T-helper 2 cell (primary cell): ENCODE results near the gene TBC1D10A.

Source experiments
- DNase-seq, 5 experiments: peaks; one replicate each; pipeline versions ENCODE4 v3.0.0 to v3.0.0-alpha.2; 2012 to 2022

The TBC1D10A gene

DNA sequence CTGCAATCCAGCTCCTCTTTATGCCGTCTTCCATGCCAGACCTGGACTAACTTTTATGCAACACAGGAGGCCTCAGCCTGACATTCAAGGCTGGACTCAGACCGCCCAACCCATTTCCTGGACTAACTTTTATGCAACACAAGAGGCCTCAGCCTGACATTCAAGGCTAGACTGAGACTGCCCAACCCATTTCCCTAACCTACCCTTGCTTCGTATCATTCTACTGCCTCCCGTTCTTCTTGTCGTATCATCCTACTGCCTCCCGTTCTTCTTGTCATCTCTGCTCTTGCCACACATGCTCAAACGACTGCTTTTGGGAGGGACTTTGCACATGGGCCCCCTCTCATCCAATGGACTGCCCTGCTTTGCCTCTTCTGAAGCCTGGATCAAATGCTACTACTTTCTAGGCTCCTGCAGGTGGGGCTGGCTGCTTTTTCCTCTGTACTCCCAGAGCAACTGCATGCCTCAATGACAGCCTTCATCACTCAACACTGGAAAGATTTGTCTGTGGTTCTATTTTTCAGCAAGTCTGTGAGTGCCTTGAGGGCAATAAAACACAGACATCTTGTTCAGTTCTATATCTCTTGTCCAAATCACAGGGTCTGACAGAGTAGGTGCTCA, 7.8 kb downstream of the TBC1D10A start:
- no peak for DNase-seq

DNA sequence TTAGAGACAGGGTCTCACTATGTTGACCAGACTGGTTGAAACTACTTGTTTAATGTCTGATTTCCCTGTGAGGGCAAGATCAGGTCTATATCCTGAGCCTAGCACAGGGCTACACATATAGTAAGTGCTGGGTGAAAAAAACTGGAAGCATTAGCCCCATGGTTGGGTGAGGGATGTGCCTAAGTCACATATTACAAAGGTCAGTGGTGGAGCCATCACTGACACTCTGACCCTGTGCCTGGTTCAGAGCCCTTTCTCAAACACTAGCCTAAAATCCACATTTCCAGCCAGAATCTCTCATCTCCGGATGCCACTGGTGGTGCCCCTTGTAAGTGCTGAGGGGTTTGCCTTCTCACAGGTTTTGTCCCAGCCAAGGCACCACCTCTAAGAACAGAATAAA, 9.0 kb downstream of the TBC1D10A start:
- DNase-seq, result no peak

DNA sequence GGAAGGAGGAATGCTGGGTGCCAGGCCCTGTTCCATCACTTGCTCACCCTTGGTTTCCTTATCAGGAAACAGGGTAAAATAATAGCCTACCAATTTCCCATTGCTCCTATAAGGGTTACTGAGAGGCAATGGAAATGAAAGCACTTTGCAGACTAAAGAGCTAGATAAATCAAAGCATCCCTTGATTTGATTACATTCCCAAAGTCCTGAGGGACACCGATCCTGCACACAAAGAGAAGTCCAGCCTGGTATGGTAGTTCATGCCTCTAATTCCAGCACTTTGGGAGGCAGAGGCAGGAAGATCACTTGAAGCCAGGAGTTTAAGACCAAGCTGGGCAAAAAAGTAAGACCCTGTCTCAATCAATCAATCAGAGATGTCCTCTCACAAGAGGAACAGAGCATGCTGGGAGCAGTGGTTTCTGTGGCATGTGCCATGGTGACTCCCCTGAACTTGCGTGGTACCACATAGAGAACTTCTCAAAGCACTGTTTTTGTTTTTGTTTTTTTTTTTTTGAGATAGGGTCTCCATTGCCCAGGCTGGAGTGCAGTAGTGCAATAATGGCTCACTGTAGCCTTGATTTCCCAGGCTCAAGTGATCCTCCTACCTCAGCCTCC, 10.7 kb downstream of the TBC1D10A start:
- peak in 1 of 5 experiments; percentile 64 for DNase-seq

DNA sequence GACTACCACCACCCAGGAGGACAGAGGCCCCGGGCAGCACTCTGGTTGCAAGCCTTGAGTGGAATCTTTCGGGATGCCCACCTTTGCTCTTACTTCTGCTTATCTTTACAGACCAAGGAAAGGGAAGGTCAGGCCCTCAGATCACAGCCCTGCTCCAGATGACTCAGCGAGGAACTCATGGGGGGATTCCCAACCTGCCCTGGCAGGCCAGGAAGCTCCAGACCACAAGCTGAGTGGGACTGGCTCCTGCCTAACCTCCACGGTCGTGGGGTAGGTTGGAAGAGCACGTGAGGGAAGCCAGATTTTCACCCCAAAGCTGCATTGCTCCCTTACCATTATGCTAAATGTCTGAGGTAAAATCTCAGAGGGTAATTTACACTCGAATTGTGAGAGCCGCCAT, 11.8 kb downstream of the TBC1D10A start:
- peak in 4 of 5 experiments; percentile 26 to 68 (median 48) for DNase-seq

DNA sequence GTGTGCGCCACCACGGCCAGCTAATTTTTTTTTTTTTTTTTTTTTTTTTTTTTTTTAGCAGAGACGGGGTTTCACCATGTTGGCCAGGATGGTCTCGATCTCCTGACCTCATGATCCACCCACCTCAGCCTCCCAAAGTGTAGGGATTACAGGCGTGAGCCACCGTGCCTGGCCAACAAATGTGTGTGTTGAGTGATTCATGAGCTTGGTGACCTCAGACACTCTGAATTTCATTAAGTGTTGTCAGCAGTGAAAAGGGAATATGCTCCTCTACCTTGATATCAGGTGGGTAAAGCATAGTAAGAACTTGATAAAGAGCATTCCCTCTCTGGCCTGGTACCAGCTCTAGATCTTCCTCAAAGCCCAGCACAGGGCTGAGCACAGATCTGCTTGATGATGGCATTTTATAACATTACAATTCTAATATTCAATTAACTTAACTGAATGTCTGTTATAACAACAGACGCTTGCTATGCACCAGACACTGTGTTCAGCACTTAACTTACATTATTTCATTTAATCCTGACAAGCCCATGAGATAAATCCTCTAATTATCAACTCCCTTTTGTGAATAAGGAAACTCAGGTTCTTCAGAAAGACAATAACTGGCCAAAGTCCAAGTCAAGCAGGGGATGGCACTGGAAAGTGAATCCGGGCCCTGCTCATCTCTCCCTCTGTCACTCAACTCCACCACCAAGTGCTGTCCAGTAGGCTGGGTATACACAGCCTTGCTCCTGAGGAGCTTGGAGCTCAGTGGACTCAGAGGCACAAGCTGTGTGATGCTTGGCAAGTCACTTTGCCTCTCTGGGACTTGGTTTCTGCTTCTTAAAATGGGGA, 13.0 kb downstream of the TBC1D10A start:
- DNase-seq, result no peak

DNA sequence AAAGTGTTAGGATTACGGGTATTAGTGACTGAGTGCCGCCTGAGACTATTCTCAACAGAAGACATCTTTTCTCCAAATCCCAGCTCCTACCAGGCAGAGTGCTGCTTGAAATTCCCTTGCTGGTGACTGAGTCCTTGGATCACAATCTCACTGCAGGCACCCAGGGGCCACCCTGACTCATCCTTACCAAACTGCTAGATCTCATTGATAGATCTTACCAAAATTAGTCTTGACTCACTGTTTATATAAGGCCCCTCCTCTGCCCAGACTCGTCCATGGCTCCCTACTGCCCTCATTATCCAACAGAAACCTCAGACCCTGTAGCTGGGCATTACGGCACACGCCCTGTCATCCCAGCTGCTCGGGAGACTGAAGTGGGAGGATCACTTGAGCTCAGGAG, 14.7 kb downstream of the TBC1D10A start:
- DNase-seq, result peak in 1 of 5 experiments; percentile 49

DNA sequence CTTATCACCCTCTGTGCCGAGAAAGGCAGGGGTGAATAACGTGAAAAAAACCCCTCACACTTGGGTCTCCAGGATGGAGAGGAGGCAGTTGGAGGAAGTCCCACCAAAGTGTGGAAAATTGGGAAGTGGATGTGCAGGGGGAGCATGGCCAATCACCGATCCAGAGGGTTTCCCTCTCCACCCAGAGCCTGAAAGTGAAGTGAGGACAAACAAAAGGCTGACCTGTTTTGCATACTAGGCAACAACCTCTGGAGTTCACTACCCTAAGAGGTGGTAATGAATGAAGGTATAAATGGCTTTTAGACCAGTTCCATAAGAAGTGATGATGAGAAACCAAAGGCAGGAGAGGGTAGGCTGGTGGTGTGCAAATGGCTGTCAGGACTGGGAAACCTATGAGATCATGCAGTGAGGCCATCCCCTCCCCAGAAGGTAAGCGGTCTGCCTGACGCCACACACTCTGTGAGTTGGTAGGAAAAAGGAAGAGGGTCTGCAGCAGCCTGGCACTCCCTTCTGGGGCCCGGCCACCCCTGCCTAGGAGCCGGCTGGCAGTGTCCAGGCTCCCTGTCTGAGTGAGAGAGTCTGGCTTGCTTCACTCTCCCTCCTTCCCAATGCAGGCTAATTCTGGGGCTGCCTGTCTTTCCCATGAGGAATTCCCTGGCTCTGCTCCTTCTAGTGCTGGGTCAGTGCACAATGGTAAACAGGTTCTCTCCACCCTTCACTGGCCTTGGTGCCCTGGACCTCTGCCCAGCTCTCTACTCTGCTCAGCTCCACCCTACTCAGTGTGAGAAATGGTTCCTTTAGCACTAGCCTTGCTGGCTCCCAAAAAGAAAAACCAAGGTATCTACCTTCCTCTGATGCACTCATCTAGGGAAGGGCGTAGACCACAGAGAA, 15.6 kb downstream of the TBC1D10A start:
- DNase-seq, result no peak

DNA sequence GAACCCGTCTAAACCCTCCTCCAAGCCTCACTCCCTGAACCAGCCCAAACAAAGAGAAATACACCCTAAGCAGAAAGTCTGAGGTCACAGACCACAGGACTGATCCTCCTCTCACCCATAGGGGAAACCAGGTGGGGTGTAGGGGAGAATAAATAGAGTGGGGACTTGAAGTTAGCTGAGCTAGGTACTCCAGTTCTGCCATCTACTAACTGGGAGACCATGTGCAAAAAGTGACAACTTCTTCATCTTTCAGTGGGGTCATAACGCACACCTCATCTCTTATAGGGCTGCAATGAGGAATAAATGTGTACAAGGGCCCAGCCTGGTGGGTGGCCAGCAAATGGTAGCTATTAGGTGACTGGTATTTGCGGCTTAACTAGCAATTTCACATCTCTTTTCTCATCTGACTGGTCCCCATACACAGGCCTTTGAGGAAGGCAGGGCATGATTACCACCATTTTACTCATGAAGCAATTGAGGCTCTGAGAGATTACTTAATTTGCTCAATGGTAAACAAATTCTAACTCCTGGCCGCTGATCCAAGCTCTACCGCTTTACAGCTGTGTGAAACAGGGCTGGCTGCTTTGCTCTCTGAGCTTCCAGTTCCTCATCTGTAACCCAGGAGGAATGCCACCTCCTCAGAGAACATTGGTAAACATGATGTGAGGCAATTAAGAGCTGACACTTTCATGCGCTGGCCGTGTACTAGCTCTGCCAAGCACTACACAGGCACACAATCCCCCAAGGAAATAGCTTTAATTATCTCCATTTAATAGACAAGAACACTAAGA, 16.6 kb downstream of the TBC1D10A start:
- DNase-seq, result peak in 1 of 5 experiments; percentile 83

DNA sequence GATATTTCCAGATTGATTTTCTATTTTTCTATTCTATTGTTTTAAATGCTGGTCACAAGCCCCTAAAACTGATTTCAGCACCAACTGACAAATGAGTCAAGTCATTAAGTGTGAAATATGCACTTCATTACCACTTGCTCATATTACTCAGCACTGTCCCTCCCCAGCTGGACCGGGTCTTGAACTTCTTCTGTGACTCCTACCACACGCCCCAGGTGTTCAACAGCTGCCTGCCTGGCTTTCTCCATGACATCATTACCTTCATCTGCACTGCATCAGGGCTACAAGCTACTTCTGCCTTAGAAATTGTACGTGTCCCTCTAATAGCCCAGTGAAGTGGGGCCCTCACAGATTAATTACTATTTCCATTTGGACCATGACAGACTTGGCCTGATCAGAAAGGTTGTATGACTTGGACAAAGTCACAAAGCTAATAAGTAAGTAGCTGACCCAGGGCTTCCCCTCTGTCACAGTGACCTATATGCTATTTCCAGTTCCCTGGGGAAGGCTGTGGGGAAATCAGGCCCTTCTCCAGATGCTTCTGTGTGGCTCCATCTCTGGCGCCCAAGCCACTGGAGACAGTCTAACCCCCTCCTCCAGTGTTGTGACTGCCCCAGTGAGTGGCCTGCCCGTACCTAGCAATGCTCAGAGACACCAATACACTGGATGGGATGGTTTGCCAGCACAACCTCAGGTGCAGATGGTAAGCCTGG, 18.1 kb downstream of the TBC1D10A start:
- peak in 1 of 5 experiments; percentile 85 for DNase-seq

DNA sequence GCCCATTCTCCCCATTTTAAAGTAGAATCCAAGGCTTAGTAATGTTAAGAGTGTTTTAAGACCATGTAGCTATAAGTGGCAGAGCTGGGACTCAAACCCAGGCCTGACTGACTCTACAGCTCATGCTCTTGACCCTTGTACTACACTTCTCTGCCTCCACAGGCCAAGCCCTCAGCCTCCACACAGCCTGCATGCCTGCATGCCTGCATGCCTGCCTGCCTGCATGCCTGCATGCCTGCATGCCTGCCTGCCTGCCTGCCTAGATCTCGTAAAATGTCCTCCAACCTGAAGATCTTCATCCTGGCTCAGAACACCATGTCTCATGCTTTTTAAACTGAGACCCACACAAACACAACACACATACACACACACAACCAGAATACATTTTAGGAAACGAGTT, 18.6 kb downstream of the TBC1D10A start:
- DNase-seq, result no peak

DNA sequence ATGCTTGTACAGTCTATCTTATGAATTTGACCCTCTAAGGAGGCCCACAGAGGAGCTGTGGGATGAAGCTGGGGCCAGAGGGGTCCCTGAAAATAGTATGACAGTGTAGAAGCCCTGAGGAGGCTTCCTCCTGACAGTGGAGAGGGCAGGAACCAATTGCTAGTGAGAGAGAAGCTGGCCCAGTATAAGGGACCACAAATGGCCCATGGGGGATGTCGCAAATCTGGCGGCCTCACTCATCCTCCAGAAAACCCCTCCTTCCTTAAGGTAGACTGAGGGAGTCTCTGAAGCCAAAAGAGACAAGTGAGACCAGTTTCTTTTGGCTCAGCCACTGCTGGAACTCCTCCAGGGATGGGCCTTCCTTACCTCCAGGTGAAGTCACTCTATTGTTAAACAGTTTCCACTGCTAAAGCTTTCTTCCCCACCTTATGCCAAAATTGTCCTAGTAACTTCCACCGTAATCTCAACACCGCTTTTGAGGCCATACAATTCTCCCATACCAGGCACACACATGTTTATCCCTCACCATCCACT, 19.6 kb downstream of the TBC1D10A start:
- peak in 1 of 5 experiments; percentile 61 for DNase-seq

DNA sequence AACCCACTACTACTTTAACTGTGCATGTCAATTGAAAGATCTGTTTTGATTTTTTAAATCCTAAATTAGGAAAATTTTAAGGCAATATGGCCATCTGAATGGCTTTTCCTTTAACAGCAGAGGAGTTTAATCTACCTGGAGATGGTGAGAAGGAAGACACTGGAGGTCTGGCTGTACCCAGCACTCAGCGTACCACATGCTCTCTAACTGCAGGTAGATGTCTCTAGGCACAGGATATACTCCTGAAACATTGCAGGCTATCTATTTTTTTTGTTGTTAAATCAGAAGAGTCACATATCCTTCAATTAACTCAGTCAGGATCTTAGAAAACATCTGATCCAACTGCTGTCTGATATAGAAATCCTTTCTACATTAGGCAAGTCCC, 20.1 kb downstream of the TBC1D10A start:
- DNase-seq, result no peak

DNA sequence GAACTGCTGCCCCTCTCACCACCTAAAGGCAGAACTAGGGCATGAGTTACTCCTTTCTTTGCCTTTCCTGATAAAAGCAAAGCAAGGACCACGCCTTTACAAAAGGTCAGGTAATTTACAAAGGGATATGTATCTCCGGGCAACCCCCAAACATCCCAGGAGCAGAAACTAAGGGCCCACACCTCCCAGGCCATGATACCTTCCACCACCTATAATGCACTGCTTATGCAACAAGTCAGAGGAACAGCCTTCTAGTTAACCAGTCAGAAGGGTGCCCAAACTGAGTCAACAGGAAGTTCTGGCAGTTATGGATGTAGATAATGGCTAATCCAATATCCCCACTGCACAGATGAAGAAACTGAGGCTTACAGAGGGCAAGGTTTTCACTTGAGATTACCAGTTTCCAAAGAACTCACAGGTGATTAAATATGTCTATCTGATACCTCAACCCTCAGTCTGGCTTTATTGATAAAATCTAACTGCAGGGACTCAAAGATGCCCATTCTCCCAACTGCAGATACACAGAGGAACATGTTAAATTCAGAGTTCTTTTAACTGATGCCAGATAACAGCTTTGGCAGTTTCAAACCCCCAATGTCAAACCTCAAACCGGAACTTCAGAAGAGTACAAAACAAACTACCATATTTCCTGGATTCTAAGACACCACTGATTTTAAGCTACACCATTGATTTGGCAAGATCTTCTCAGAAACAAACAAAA, 20.7 kb downstream of the TBC1D10A start:
- DNase-seq, result peak in 2 of 5 experiments; percentile 66 to 94

DNA sequence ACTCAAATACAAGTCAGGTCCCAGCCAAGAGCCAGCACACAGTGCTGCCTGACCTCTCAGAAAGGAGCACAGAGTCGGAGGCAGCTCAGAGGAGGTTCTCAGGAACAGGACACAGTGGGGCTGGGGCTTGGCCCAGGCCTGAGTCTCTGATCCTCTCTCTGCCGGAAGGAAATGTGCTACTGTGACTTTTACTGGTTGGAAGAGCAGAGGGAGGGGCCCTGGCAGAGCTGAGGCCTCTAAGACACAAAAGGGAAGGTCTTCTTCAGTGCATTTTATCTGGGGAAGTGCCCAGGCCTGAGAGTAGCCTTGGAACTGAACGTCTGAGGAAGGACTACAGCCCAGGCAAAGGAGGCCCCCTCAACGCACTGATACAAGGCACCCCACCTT, 21.2 kb downstream of the TBC1D10A start:
- peak in 2 of 5 experiments; percentile 36 to 92 for DNase-seq

DNA sequence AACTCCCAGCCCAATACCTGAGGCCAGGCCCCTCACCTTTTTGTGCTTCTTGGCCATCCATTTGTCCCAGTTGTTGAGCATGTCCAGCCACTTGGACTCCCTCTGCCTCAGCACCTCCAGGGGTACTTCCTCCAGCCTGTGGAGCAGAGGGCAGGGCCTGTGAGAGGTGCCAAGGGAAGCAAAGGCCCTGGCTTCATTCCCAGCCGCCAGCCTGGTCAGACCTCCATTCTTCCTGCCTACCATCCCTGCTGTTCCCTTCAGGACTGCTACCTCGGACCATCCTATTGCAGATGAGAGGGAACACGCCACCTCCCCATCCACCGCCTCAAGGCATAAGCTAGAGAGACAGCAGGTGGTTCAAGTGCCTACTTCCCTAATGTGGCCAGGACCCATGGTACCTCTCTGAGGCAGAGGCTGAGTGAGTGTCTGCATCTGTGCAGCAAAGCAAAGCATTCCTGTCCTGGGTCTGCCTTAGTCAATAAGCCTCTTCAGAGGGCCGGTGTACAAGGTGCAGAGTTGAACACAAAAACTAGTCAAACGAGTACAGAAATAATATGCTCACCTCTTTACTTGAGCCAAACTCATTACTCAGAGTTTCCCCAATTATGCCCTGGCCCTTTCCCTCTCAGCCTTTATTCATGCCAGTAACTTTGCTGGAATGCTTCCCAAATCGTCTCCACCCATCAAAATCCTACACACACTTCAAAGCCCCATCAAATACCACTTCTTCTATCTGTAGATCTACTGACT, 22.1 kb downstream of the TBC1D10A start:
- no peak for DNase-seq

DNA sequence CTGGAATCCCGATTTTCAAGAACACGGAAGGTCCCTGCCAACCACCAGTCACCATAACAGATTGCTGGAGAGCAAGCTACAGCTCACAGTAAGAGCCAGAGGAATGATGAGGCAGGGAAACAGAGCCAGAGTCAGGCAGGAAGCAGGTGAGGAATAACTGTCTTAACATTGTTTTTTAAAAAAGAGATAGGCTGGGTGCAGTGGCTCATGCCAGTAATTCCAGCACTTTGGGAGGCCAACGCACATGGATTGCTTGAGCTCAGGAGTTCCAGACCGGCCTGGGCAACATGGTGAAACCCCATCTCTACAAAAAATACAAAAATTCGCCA, 24.0 kb downstream of the TBC1D10A start:
- no peak for DNase-seq

DNA sequence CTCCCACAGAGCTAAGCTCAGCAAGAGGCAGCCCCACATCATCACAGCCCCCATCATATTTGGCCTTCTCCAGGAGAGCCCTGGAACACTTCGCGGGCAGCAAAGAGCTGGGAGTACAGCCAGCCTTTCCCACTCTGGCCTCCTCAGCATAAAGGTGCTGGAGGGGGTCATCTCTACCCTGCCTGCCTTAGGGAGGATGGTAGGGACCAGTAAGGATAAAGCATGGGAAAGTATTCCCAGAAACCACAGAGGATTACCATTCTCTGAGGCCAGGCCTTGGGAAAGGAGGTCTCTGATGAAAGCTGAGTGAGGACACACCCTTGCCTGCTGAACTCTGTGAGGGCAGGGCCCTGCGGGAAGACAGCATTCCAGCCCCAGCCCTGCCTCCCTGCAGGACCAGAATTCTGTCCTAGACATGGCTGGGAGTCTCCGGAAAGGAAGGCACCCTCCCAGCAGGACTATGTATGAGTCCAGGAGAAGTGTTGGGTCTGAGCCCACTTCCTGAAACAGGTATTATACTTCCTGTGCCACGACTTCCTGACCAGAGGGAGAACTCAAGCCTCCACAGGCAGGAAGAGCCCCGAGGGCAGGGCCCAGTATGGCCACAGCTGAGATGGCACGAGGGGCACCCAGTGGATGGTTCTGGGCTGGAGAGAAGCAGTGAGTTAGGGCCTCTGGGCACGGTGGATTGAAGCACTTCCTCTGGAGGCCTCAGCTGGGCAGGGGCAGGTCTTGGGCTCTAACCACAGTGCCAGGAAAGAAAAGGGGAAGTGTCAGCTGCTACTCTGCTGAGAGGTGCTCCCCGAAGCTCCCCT, 24.5 kb downstream of the TBC1D10A start:
- DNase-seq, result peak in 1 of 5 experiments; percentile 33

DNA sequence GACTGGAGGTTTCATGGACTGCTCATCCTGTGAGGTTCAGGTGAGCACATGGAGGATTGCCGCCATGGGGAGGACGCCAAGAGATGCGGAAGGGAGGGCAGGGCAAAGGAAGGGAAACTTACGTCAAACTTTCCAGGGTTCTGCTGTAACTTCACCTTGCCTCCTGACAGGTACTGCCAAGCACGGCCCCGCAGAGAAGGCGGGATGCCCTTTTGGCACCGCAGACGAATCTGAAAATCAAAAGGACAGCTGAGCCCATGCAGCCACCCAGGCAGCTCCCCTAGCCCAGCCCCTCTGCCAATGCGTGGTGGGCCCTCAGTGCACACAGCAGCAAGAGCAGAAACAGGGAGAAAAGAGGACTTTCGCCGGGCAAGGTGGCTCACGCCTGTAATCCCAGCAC, 27.4 kb downstream of the TBC1D10A start:
- DNase-seq, result no peak
